ENCODE measurements around the gene PCYT1A.

GRCh38 chr3:196260784-196261183 lies 26.7 kb downstream of the PCYT1A start:
- TF ChIP-seq GATA1 (IDR thresholded peaks at IDR 0.05; ENCODE audit: low read depth, low read length) (no peak), POLR2A (IDR thresholded peaks at IDR 0.05; ENCODE audit: low read length) (no peak)

Measured in erythroblast (primary cell).